ENCODE data around the gene HIC1. TPM values are rescaled to one million over a fixed set of nuclear protein-coding genes. Genes with fewer than 3 reads are reported as not detected.

HIC1 gene
- total and polyA plus RNA-seq, 9 of the 15 experiments (the other 6 are each of a cell fraction or from before 2014, with no cell fraction given) = 0.01 to 2.5 (median 0.18) TPM

DNA sequence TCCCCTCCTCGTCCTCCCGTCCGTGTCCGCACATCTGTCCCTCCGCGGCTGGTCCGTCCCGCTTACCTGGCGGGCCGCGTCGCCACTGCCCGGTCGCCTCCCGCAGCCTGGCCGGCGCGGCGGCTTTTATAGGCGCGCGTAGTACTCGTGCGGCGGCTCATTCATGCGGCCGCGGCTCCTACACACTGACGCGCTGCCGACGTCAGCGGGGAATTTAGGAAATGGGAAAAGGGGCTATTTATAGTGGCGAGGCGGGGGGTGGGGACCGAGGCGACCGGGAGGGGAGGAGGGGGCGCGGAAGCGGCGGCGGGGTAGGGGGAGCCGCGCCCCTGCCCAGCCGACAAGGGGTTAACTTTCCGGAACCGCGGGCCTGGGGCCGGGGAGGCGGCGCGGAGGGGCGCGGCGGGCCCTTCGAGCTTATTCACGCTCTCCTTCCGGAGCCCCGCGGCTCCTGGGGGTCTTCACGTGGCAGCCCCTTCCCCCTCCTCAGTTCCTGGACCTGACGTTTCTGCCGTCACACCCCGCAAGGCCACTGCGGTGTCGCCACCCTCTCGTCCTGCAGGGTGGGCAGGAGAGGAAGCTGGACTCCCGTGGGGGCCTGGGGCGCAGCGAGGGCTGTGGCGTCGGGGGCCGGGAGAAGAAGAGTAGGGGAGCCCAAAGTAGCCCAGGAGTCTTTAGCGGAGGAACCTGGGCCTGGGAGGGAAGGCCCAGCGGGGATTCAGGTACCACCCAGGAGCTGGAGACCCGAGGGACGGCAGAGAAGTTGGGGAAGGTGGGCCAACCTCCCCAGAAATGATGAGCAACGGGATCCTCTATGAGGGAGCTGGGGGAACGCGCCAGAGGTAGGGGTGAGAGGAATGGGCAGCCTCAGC is 3.6 kb upstream of the HIC1 start (continued):
- TF ChIP-seq, protein P1, sequence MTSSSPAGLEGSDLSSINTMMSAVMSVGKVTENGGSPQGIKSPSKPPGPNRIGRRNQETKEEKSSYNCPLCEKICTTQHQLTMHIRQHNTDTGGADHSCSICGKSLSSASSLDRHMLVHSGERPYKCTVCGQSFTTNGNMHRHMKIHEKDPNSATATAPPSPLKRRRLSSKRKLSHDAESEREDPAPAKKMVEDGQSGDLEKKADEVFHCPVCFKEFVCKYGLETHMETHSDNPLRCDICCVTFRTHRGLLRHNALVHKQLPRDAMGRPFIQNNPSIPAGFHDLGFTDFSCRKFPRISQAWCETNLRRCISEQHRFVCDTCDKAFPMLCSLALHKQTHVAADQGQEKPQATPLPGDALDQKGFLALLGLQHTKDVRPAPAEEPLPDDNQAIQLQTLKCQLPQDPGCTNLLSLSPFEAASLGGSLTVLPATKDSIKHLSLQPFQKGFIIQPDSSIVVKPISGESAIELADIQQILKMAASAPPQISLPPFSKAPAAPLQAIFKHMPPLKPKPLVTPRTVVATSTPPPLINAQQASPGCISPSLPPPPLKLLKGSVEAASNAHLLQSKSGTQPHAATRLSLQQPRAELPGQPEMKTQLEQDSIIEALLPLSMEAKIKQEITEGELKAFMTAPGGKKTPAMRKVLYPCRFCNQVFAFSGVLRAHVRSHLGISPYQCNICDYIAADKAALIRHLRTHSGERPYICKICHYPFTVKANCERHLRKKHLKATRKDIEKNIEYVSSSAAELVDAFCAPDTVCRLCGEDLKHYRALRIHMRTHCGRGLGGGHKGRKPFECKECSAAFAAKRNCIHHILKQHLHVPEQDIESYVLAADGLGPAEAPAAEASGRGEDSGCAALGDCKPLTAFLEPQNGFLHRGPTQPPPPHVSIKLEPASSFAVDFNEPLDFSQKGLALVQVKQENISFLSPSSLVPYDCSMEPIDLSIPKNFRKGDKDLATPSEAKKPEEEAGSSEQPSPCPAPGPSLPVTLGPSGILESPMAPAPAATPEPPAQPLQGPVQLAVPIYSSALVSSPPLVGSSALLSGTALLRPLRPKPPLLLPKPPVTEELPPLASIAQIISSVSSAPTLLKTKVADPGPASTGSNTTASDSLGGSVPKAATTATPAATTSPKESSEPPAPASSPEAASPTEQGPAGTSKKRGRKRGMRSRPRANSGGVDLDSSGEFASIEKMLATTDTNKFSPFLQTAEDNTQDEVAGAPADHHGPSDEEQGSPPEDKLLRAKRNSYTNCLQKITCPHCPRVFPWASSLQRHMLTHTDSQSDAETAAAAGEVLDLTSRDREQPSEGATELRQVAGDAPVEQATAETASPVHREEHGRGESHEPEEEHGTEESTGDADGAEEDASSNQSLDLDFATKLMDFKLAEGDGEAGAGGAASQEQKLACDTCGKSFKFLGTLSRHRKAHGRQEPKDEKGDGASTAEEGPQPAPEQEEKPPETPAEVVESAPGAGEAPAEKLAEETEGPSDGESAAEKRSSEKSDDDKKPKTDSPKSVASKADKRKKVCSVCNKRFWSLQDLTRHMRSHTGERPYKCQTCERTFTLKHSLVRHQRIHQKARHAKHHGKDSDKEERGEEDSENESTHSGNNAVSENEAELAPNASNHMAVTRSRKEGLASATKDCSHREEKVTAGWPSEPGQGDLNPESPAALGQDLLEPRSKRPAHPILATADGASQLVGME (CRISPR knock-in tag; IDR thresholded peaks at IDR 0.05) = no peak
- TF ChIP-seq BCL6 (CRISPR knock-in tag; IDR thresholded peaks at IDR 0.05) = no peak
- TF ChIP-seq, protein P2, sequence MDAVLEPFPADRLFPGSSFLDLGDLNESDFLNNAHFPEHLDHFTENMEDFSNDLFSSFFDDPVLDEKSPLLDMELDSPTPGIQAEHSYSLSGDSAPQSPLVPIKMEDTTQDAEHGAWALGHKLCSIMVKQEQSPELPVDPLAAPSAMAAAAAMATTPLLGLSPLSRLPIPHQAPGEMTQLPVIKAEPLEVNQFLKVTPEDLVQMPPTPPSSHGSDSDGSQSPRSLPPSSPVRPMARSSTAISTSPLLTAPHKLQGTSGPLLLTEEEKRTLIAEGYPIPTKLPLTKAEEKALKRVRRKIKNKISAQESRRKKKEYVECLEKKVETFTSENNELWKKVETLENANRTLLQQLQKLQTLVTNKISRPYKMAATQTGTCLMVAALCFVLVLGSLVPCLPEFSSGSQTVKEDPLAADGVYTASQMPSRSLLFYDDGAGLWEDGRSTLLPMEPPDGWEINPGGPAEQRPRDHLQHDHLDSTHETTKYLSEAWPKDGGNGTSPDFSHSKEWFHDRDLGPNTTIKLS (IDR thresholded peaks at IDR 0.05; ENCODE audit: borderline replicate concordance, low read depth) = no peak
- TF ChIP-seq, protein P3, sequence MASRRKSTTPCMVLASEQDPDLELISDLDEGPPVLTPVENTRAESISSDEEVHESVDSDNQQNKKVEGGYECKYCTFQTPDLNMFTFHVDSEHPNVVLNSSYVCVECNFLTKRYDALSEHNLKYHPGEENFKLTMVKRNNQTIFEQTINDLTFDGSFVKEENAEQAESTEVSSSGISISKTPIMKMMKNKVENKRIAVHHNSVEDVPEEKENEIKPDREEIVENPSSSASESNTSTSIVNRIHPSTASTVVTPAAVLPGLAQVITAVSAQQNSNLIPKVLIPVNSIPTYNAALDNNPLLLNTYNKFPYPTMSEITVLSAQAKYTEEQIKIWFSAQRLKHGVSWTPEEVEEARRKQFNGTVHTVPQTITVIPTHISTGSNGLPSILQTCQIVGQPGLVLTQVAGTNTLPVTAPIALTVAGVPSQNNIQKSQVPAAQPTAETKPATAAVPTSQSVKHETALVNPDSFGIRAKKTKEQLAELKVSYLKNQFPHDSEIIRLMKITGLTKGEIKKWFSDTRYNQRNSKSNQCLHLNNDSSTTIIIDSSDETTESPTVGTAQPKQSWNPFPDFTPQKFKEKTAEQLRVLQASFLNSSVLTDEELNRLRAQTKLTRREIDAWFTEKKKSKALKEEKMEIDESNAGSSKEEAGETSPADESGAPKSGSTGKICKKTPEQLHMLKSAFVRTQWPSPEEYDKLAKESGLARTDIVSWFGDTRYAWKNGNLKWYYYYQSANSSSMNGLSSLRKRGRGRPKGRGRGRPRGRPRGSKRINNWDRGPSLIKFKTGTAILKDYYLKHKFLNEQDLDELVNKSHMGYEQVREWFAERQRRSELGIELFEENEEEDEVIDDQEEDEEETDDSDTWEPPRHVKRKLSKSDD (conservative IDR thresholded peaks at IDR 0.05; ENCODE audit: low read length) = no peak
- TF ChIP-seq, protein P4, sequence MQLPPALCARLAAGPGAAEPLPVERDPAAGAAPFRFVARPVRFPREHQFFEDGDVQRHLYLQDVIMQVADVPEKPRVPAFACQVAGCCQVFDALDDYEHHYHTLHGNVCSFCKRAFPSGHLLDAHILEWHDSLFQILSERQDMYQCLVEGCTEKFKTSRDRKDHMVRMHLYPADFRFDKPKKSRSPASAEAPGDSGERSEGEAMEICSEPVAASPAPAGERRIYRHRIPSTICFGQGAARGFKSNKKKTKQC (CRISPR knock-in tag; IDR thresholded peaks at IDR 0.05) = no peak
- TF ChIP-seq, protein P5, sequence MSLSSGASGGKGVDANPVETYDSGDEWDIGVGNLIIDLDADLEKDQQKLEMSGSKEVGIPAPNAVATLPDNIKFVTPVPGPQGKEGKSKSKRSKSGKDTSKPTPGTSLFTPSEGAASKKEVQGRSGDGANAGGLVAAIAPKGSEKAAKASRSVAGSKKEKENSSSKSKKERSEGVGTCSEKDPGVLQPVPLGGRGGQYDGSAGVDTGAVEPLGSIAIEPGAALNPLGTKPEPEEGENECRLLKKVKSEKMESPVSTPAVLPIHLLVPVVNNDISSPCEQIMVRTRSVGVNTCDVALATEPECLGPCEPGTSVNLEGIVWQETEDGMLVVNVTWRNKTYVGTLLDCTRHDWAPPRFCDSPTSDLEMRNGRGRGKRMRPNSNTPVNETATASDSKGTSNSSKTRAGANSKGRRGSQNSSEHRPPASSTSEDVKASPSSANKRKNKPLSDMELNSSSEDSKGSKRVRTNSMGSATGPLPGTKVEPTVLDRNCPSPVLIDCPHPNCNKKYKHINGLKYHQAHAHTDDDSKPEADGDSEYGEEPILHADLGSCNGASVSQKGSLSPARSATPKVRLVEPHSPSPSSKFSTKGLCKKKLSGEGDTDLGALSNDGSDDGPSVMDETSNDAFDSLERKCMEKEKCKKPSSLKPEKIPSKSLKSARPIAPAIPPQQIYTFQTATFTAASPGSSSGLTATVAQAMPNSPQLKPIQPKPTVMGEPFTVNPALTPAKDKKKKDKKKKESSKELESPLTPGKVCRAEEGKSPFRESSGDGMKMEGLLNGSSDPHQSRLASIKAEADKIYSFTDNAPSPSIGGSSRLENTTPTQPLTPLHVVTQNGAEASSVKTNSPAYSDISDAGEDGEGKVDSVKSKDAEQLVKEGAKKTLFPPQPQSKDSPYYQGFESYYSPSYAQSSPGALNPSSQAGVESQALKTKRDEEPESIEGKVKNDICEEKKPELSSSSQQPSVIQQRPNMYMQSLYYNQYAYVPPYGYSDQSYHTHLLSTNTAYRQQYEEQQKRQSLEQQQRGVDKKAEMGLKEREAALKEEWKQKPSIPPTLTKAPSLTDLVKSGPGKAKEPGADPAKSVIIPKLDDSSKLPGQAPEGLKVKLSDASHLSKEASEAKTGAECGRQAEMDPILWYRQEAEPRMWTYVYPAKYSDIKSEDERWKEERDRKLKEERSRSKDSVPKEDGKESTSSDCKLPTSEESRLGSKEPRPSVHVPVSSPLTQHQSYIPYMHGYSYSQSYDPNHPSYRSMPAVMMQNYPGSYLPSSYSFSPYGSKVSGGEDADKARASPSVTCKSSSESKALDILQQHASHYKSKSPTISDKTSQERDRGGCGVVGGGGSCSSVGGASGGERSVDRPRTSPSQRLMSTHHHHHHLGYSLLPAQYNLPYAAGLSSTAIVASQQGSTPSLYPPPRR (CRISPR knock-in tag; IDR thresholded peaks at IDR 0.05; ENCODE audit: borderline replicate concordance) = no peak
- no peak for TF ChIP-seq HNRNPLL (IDR thresholded peaks at IDR 0.05; ENCODE audit: low read depth, low read length, poor library complexity, severe bottlenecking)

Data from K562 (cell line).